Measurements from ENCODE around the gene HOXD12. TPM values are rescaled to one million over a fixed set of nuclear protein-coding genes. Genes with fewer than 3 reads are reported as not detected.

HOXD12 gene
- total RNA-seq, 2 experiments from 2014 or later = 0.25 TPM; not detected in 1

DNA sequence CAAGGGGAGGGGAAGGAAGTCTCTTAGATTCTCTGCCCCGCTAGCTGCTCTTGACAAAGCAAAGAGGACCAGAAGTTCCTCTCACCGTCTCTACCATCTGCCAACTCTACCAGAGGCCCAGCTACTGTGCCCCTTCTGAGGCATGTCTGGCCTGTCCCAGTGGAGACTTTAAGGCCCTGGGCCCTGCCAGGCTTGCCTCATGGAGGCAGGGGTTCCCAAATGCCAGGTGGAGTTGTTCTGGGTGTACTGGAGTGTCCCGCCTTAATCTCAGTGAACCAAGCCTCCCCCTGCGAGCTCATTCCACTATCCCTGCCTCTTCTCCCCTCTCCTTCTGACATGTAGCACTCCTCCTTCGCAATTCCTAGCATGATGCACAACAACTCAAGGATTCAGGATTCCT, 2.2 kb downstream of the HOXD12 start:
- no TSS peak for BruUV-seq (replicated peaks)
- H3K9me2 ChIP-seq (ENCODE audit: insufficient read depth, low read length) = no peaks in the 10 kb centered on the region
- H3K4me3 ChIP-seq (ENCODE audit: low read depth, low read length, poor library complexity, severe bottlenecking) = no peak overlapping the region
- H2AFZ ChIP-seq (ENCODE audit: low read length) = no peak overlapping the region
- intact Hi-C loops (cut with micrococcal nuclease; ENCODE audit: unreplicated experiment) = no loop called here
- no peaks in the 10 kb centered on the region for H3K79me2 ChIP-seq (ENCODE audit: insufficient read depth, low read depth, low read length)
- no peaks in the 10 kb centered on the region for H3K9me3 ChIP-seq (ENCODE audit: low read length)
- no peak for DNase-seq (ENCODE audit: low spot score)
- no peak overlapping the region for H3K4me2 ChIP-seq (ENCODE audit: low read length)
- ChIA-PET POLR2A (interaction anchor here (0.6 kb wide), 1 partner anchor 496 kb away, joined by 3 read pairs; no protein-coding TSS in a partner anchor), CTCF (ENCODE audit: unreplicated experiment) (no interaction called here)
- H3K27ac ChIP-seq (ENCODE audit: low read depth, low read length, poor library complexity, severe bottlenecking) = no peak overlapping the region
- no peaks in the 10 kb centered on the region for H4K20me1 ChIP-seq (ENCODE audit: insufficient read depth, low read length)
- TF ChIP-seq EZH2phosphoT487 (IDR thresholded peaks at IDR 0.05; ENCODE audit: borderline replicate concordance, low read depth, low read length) = no peak
- TF ChIP-seq, protein P1, sequence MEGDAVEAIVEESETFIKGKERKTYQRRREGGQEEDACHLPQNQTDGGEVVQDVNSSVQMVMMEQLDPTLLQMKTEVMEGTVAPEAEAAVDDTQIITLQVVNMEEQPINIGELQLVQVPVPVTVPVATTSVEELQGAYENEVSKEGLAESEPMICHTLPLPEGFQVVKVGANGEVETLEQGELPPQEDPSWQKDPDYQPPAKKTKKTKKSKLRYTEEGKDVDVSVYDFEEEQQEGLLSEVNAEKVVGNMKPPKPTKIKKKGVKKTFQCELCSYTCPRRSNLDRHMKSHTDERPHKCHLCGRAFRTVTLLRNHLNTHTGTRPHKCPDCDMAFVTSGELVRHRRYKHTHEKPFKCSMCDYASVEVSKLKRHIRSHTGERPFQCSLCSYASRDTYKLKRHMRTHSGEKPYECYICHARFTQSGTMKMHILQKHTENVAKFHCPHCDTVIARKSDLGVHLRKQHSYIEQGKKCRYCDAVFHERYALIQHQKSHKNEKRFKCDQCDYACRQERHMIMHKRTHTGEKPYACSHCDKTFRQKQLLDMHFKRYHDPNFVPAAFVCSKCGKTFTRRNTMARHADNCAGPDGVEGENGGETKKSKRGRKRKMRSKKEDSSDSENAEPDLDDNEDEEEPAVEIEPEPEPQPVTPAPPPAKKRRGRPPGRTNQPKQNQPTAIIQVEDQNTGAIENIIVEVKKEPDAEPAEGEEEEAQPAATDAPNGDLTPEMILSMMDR (conservative IDR thresholded peaks at IDR 0.05; ENCODE audit: low read length) = no peak
- H3K36me3 ChIP-seq (ENCODE audit: insufficient read depth, low read length) = no peaks in the 10 kb centered on the region
- H3K4me1 ChIP-seq (ENCODE audit: insufficient read depth, low read length, poor library complexity, severe bottlenecking) = peaks cover 7% of the 10 kb centered on the region

DNA sequence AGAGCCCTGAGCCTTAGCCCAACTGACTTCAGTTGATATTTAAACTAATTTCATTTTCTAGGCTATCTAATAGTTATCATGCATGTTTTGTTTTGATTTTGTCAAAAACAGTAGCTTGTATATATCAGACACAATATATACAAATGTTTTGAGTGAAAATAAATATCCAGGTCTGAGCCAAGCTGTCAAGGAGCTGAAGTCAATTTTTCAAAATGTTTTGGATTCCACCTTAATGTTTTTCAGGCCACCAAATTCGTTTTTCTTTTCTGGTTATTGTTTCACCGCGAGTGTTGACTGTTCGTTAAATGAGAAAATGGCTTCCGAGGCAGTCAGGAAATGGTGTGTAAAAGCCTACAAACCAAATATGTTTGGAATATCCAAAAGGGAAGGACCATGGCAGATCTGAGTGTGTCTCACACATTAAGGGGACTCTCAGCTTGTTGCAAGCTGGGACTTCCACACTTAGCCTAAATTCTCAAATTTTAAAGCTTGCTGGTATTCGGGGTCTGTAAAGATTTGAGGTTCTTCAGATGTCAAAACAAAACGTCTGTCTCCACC, 2.8 kb downstream of the HOXD12 start:
- intact Hi-C loops (cut with micrococcal nuclease; ENCODE audit: unreplicated experiment) = no loop called here
- no peaks in the 10 kb centered on the region for H3K36me3 ChIP-seq (ENCODE audit: insufficient read depth, low read length)
- H3K4me1 ChIP-seq (ENCODE audit: insufficient read depth, low read length, poor library complexity, severe bottlenecking) = peaks cover 2% of the 10 kb centered on the region
- H3K4me2 ChIP-seq (ENCODE audit: low read length) = no peak overlapping the region
- ChIA-PET POLR2A (no interaction called here), CTCF (ENCODE audit: unreplicated experiment) (no interaction called here)
- no peak overlapping the region for H3K27ac ChIP-seq (ENCODE audit: low read depth, low read length, poor library complexity, severe bottlenecking)
- no TSS peak for BruUV-seq (replicated peaks)
- TF ChIP-seq, protein P1 (conservative IDR thresholded peaks at IDR 0.05; ENCODE audit: low read length) = no peak
- no peak for TF ChIP-seq EZH2phosphoT487 (IDR thresholded peaks at IDR 0.05; ENCODE audit: borderline replicate concordance, low read depth, low read length)
- DNase-seq (ENCODE audit: low spot score) = no peak
- H3K4me3 ChIP-seq (ENCODE audit: low read depth, low read length, poor library complexity, severe bottlenecking) = no peak overlapping the region
- H3K79me2 ChIP-seq (ENCODE audit: insufficient read depth, low read depth, low read length) = no peaks in the 10 kb centered on the region
- H4K20me1 ChIP-seq (ENCODE audit: insufficient read depth, low read length) = no peaks in the 10 kb centered on the region
- H2AFZ ChIP-seq (ENCODE audit: low read length) = no peak overlapping the region
- no peaks in the 10 kb centered on the region for H3K9me2 ChIP-seq (ENCODE audit: insufficient read depth, low read length)
- H3K9me3 ChIP-seq (ENCODE audit: low read length) = no peaks in the 10 kb centered on the region

DNA sequence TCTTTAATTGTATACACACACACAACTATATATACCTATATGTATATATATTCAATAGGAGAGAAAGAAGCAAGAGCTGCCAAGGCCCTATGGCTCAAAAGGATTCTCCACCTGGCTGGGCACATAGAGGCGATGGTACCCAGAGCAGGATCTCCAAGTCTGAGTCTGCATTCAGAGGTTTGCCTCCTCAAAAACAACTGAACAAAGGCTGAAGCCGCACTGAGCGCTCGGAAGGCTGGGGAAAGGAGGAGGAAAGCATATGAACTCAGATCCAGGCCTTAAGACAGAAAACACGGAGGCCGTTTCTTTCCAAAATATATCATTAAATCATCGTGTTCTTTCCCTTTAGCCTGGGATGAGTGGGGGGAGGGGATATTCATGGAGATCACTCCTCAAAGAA, 3.6 kb downstream of the HOXD12 start:
- POLR2A ChIA-PET = no interaction called here
- Histone ChIP-seq H3K9me2 (ENCODE audit: insufficient read depth, low read length) (no peaks in the 10 kb centered on the region), H4K20me1 (ENCODE audit: insufficient read depth, low read length) (no peaks in the 10 kb centered on the region), H3K4me1 (ENCODE audit: insufficient read depth, low read length, poor library complexity, severe bottlenecking) (no peaks in the 10 kb centered on the region), H2AFZ (ENCODE audit: low read length) (no peak overlapping the region), H3K4me3 (ENCODE audit: low read depth, low read length, poor library complexity, severe bottlenecking) (no peak overlapping the region), H3K27ac (ENCODE audit: low read depth, low read length, poor library complexity, severe bottlenecking) (no peak overlapping the region), H3K79me2 (ENCODE audit: insufficient read depth, low read depth, low read length) (no peaks in the 10 kb centered on the region), H3K9me3 (ENCODE audit: low read length) (no peaks in the 10 kb centered on the region), H3K36me3 (ENCODE audit: insufficient read depth, low read length) (no peaks in the 10 kb centered on the region), H3K4me2 (ENCODE audit: low read length) (no peak overlapping the region)
- DNase-seq (ENCODE audit: low spot score) = no peak
- no peak for TF ChIP-seq EZH2phosphoT487 (IDR thresholded peaks at IDR 0.05; ENCODE audit: borderline replicate concordance, low read depth, low read length)
- TF ChIP-seq, protein P1 (conservative IDR thresholded peaks at IDR 0.05; ENCODE audit: low read length) = no peak
- intact Hi-C loops (cut with micrococcal nuclease; ENCODE audit: unreplicated experiment) = no loop called here
- no TSS peak for BruUV-seq (replicated peaks)
- CTCF ChIA-PET (ENCODE audit: unreplicated experiment) = no interaction called here

All from OCI-LY7 (cell line).